ENCODE measurements around the gene FHIT. TPM values are rescaled to one million over a fixed set of nuclear protein-coding genes. Genes with fewer than 3 reads are reported as not detected.

Gene FHIT
- total RNA-seq, 4 donors from 2014 or later = 4.6 to 6.1 (median 5.7) TPM

- no peak for DNase-seq (ENCODE audit: extremely low spot score)
- Histone ChIP-seq H3K27ac (replicated peaks in 1 of 4) (no peak overlapping the region), H3K4me1 (peaks cover 0 to 8% (median 0%) of the 10 kb centered on the region in 4 donors), H3K36me3 (no peaks in the 10 kb centered on the region), H3K4me3 (no peak overlapping the region), H3K9me3 (no peaks in the 10 kb centered on the region), H3K27me3 (no peaks in the 10 kb centered on the region)
- TF ChIP-seq POLR2A (IDR thresholded peaks at IDR 0.05; ENCODE audit: low read depth) = no peak
- TF ChIP-seq EP300 (IDR thresholded peaks at IDR 0.05) = no peak
- no peak for TF ChIP-seq CTCF (IDR thresholded peaks at IDR 0.05)
- no peak for TF ChIP-seq POLR2AphosphoS5 (IDR thresholded peaks at IDR 0.05)
- intact Hi-C loops (cut with DNase I) = loop anchor here (2.0 to 5.0 kb wide), 2 partner anchors 282 to 645 kb away; no protein-coding TSS in a partner anchor
- WGBS = 82% methylated on average over 7 of the region's 7 CpGs
Measured at GRCh38 chr3:59856934-59857460, 1394.3 kb downstream of the FHIT start.

- H3K9me3 ChIP-seq = no peaks in the 10 kb centered on the region
- DNase-seq (ENCODE audit: extremely low spot score) = no peak
- intact Hi-C loops (cut with DNase I) = no loop called here
- no peak overlapping the region for H3K27ac ChIP-seq (replicated peaks in 1 of 4)
- no peaks in the 10 kb centered on the region for H3K27me3 ChIP-seq
- 62% methylated on average over 12 of the region's 12 CpGs for WGBS
- H3K4me1 ChIP-seq = peaks cover 0 to 8% (median 0%) of the 10 kb centered on the region in 4 donors
- H3K36me3 ChIP-seq = no peaks in the 10 kb centered on the region
- H3K4me3 ChIP-seq = no peak overlapping the region
- TF ChIP-seq POLR2AphosphoS5 (IDR thresholded peaks at IDR 0.05) = no peak
- TF ChIP-seq CTCF (IDR thresholded peaks at IDR 0.05) = no peak
- no peak for TF ChIP-seq EP300 (IDR thresholded peaks at IDR 0.05)
- no peak for TF ChIP-seq POLR2A (IDR thresholded peaks at IDR 0.05; ENCODE audit: low read depth)
Measured at GRCh38 chr3:59854061-59854709, 1397.1 kb downstream of the FHIT start.

GRCh38 chr3:59850417-59850816 is 1400.8 kb downstream of the FHIT start:
- intact Hi-C loops (cut with DNase I) = no loop called here
- Histone ChIP-seq H3K27me3 (no peaks in the 10 kb centered on the region), H3K4me1 (no peaks in the 10 kb centered on the region), H3K27ac (replicated peaks in 1 of 4) (no peak overlapping the region), H3K9me3 (no peaks in the 10 kb centered on the region), H3K36me3 (no peaks in the 10 kb centered on the region), H3K4me3 (no peak overlapping the region)
- 98% methylated on average over 2 of the region's 2 CpGs for WGBS
- TF ChIP-seq POLR2AphosphoS5 (IDR thresholded peaks at IDR 0.05) = no peak
- TF ChIP-seq POLR2A (IDR thresholded peaks at IDR 0.05; ENCODE audit: low read depth) = no peak
- no peak for TF ChIP-seq EP300 (IDR thresholded peaks at IDR 0.05)
- no peak for TF ChIP-seq CTCF (IDR thresholded peaks at IDR 0.05)
- no peak for DNase-seq (ENCODE audit: extremely low spot score)

DNA sequence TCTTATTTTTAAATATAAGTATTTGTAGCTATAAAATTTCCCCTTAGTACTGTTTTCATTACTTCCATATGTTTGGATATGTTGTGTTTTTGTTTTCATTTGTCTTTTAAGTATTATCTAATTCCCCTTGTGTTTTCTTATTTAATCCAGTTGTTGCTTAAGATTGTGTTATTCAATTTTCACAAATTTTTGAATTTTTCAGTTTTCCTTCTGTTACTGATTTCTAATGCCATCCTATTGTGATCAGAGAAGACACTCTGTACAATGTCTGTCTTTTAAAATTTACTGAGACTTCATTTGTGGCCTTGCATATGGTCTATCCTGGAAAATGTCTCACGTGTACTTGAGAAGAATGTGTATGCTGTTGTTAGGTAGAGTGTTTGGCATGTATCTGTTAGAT is 1405.9 kb downstream of the FHIT start:
- TF ChIP-seq POLR2AphosphoS5 (IDR thresholded peaks at IDR 0.05) = no peak
- TF ChIP-seq EP300 (IDR thresholded peaks at IDR 0.05) = no peak
- no peak for TF ChIP-seq CTCF (IDR thresholded peaks at IDR 0.05)
- TF ChIP-seq POLR2A (IDR thresholded peaks at IDR 0.05; ENCODE audit: low read depth) = no peak
- H3K27ac ChIP-seq (replicated peaks in 1 of 4) = no peak overlapping the region
- 79% methylated on average over 1 of the region's 1 CpG for WGBS

More for the DNA sequence above, 1405.9 kb downstream of the FHIT start:
- H3K4me3 ChIP-seq = no peak overlapping the region
- no peak for DNase-seq (ENCODE audit: extremely low spot score)
- no peaks in the 10 kb centered on the region for H3K36me3 ChIP-seq
- intact Hi-C loops (cut with DNase I) = no loop called here
- no peaks in the 10 kb centered on the region for H3K27me3 ChIP-seq
- H3K4me1 ChIP-seq = no peaks in the 10 kb centered on the region
- H3K9me3 ChIP-seq = no peaks in the 10 kb centered on the region

All from esophagus muscularis mucosa (tissue), 4 donors.